ENCODE measurements around the gene TCF3. TPM values are rescaled to one million over a fixed set of nuclear protein-coding genes. Genes with fewer than 3 reads are reported as not detected.

Gene TCF3
- polyA plus RNA-seq, 1 donor (not counting 4 experiments of a cell fraction or from before 2014, with no cell fraction given) = 40.0 TPM

GRCh38 chr19:1584500-1585242 is 67.7 kb downstream of the TCF3 start:
- TF ChIP-seq EZH2 (IDR thresholded peaks at IDR 0.05; ENCODE audit: low read length) (no peak), CTCF (optimal IDR thresholded peaks at IDR 0.05 in 1 of 3, IDR thresholded peaks at IDR 0.05 in 1 of 3, conservative IDR thresholded peaks at IDR 0.05 in 1 of 3; ENCODE audit: extremely low read depth in 1 of 3, insufficient read depth in 2 of 3, low read length in 3 of 3) (no peak)
- H3K4me3 ChIP-seq (ENCODE audit: control insufficient read depth in 2 of 3, extremely low read depth in 1 of 3, insufficient read depth in 2 of 3, low read depth in 1 of 3, low read length in 3 of 3) = no peak overlapping the region
- no peak overlapping the region for H3K9ac ChIP-seq (ENCODE audit: control insufficient read depth, extremely low read depth, insufficient read depth, low read length)
- peaks cover 4% of the 10 kb centered on the region for H4K20me1 ChIP-seq (ENCODE audit: control insufficient read depth, extremely low read depth, insufficient read depth, low read length)
- H2AFZ ChIP-seq (ENCODE audit: control insufficient read depth, low read length) = no peak overlapping the region
- FAIRE-seq (no peak), DNase-seq (ENCODE audit: low read depth, low spot score) (no peak)
- H3K36me3 ChIP-seq (ENCODE audit: control insufficient read depth in 2 of 2, extremely low read depth in 1 of 2, insufficient read depth in 2 of 2, low read length in 2 of 2) = peaks cover 5 to 10% of the 10 kb centered on the region in 2 experiments
- H3K9me1 ChIP-seq (ENCODE audit: control insufficient read depth, extremely low read depth, insufficient read depth, low read length) = peaks cover 3% of the 10 kb centered on the region
- H3K27ac ChIP-seq (ENCODE audit: control insufficient read depth, insufficient read depth, low read length) = no peak overlapping the region
- H3K27me3 ChIP-seq (ENCODE audit: control insufficient read depth, extremely low read depth, insufficient read depth, low read length) = no peaks in the 10 kb centered on the region
- no peak overlapping the region for H3K4me2 ChIP-seq (ENCODE audit: control insufficient read depth, extremely low read depth, insufficient read depth, low read depth, low read length)
- H3K9me3 ChIP-seq (ENCODE audit: control insufficient read depth, low read depth, low read length) = no peaks in the 10 kb centered on the region
- peaks cover 15% of the 10 kb centered on the region for H3K79me2 ChIP-seq (ENCODE audit: control insufficient read depth, insufficient read depth, low read length)
- dilution Hi-C loops (cut with MboI; ENCODE audit: extremely low pct_ligation_motif_present, low sequenced_read_pairs) = no loop called here
- peaks cover 15% of the 10 kb centered on the region for H3K4me1 ChIP-seq (ENCODE audit: control insufficient read depth, extremely low read depth, insufficient read depth, low read length)

GRCh38 chr19:1582201-1582600 is 70.2 kb downstream of the TCF3 start:
- H3K9ac ChIP-seq (ENCODE audit: control insufficient read depth, extremely low read depth, insufficient read depth, low read length) = no peak overlapping the region
- DNase-seq (ENCODE audit: low read depth, low spot score) = no peak
- FAIRE-seq = no peak
- peaks cover under 1% of the 10 kb centered on the region for H4K20me1 ChIP-seq (ENCODE audit: control insufficient read depth, extremely low read depth, insufficient read depth, low read length)
- no peaks in the 10 kb centered on the region for H3K27me3 ChIP-seq (ENCODE audit: control insufficient read depth, extremely low read depth, insufficient read depth, low read length)
- peaks cover 5% of the 10 kb centered on the region for H3K79me2 ChIP-seq (ENCODE audit: control insufficient read depth, insufficient read depth, low read length)
- H3K27ac ChIP-seq (ENCODE audit: control insufficient read depth, insufficient read depth, low read length) = no peak overlapping the region
- H2AFZ ChIP-seq (ENCODE audit: control insufficient read depth, low read length) = no peak overlapping the region
- H3K4me1 ChIP-seq (ENCODE audit: control insufficient read depth, extremely low read depth, insufficient read depth, low read length) = no peaks in the 10 kb centered on the region
- peaks cover 5 to 17% of the 10 kb centered on the region in 2 experiments for H3K36me3 ChIP-seq (ENCODE audit: control insufficient read depth in 2 of 2, extremely low read depth in 1 of 2, insufficient read depth in 2 of 2, low read length in 2 of 2)
- H3K9me1 ChIP-seq (ENCODE audit: control insufficient read depth, extremely low read depth, insufficient read depth, low read length) = no peaks in the 10 kb centered on the region
- no peaks in the 10 kb centered on the region for H3K9me3 ChIP-seq (ENCODE audit: control insufficient read depth, low read depth, low read length)
- no peak overlapping the region for H3K4me3 ChIP-seq (ENCODE audit: control insufficient read depth in 2 of 3, extremely low read depth in 1 of 3, insufficient read depth in 2 of 3, low read depth in 1 of 3, low read length in 3 of 3)
- TF ChIP-seq EZH2 (IDR thresholded peaks at IDR 0.05; ENCODE audit: low read length) (no peak), CTCF (optimal IDR thresholded peaks at IDR 0.05 in 1 of 3, IDR thresholded peaks at IDR 0.05 in 1 of 3, conservative IDR thresholded peaks at IDR 0.05 in 1 of 3; ENCODE audit: extremely low read depth in 1 of 3, insufficient read depth in 2 of 3, low read length in 3 of 3) (no peak)
- dilution Hi-C loops (cut with MboI; ENCODE audit: extremely low pct_ligation_motif_present, low sequenced_read_pairs) = no loop called here
- H3K4me2 ChIP-seq (ENCODE audit: control insufficient read depth, extremely low read depth, insufficient read depth, low read depth, low read length) = no peak overlapping the region

Data from keratinocyte (primary cell).